Subcutaneous abdominal adipose tissue (tissue), 5 donors: ENCODE measurements around the gene P3H3.

Source experiments
- H3K27ac ChIP-seq: one replicate; pipeline ENCODE4 v1.7.0; 2013; ENCODE audit warnings: low read depth, mild to moderate bottlenecking, inconsistent platforms, low read length, moderate library complexity
- H3K27me3 ChIP-seq, 5 donors: one replicate each; pipeline ENCODE4 v1.7.0; 2013; ENCODE audit warnings: low read length in 5 of 5, inconsistent platforms in 1 of 5; ENCODE audit not compliant: control insufficient read depth in 5 of 5, insufficient read depth in 4 of 5
- H3K36me3 ChIP-seq, 5 donors: one replicate each; pipeline ENCODE4 v1.7.0; 2013; ENCODE audit warnings: low read length in 5 of 5; ENCODE audit not compliant: control insufficient read depth in 5 of 5, insufficient read depth in 5 of 5
- H3K4me1 ChIP-seq, 5 donors: one replicate each; pipeline ENCODE4 v1.7.0; 2013; ENCODE audit warnings: low read length in 5 of 5, mild to moderate bottlenecking in 3 of 5, moderate library complexity in 1 of 5; ENCODE audit not compliant: control insufficient read depth in 5 of 5, insufficient read depth in 5 of 5
- H3K4me3 ChIP-seq, 5 donors: one replicate each; pipeline ENCODE4 v1.7.0; 2013; ENCODE audit warnings: low read length in 5 of 5, low read depth in 1 of 5
- H3K9ac ChIP-seq, 5 donors: one replicate each; pipeline ENCODE4 v1.7.0; 2013; ENCODE audit warnings: low read length in 5 of 5, mild to moderate bottlenecking in 4 of 5, moderate library complexity in 3 of 5
- H3K9me3 ChIP-seq, 5 donors: one replicate each; pipeline ENCODE4 v1.7.0; 2013; ENCODE audit warnings: low read length in 5 of 5; ENCODE audit not compliant: control insufficient read depth in 5 of 5
- donor health status: healthy.
- donor health status: healthy.
- donor health status: healthy.
- donor health status: healthy.
- donor health status: healthy.

Gene P3H3

GRCh38 chr12:6833189-6833890 is 5.1 kb downstream of the P3H3 start:
- H3K4me3 ChIP-seq: no peak overlapping the region

DNA sequence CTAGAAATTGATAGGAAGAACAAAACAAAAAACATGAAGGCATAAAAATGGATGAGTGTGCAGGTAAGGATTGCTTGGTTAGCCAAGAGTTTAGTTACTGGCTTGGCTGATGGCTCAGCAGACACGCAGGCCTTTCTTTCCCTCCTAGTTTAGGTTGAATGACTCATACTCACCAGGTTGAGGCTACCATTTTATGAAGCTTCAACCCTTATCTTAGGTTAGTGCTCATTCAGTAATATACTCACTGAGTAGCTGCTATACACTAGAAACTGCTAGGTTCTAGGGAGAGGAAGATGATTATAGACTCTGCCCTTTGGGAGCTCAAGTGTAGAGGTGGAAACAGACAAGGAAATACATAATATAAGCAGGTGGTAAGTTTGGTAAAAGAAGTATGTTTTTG is 6.0 kb downstream of the P3H3 start:
- Histone ChIP-seq H3K9me3 (no peaks in the 10 kb centered on the region), H3K27ac (no peak overlapping the region), H3K27me3 (peaks cover 7 to 16% (median 8%) of the 10 kb centered on the region in 5 donors), H3K4me1 (peaks cover 2 to 12% (median 5%) of the 10 kb centered on the region in 5 donors), H3K4me3 (no peak overlapping the region), H3K36me3 (peaks cover 0 to 16% (median 10%) of the 10 kb centered on the region in 5 donors), H3K9ac (no peak overlapping the region)

More at GRCh38 chr12:6833189-6833890, 5.1 kb downstream of the P3H3 start:
- Histone ChIP-seq H3K4me1 (peaks cover 2 to 22% (median 12%) of the 10 kb centered on the region in 5 donors), H3K27ac (no peak overlapping the region), H3K9me3 (no peaks in the 10 kb centered on the region), H3K9ac (no peak overlapping the region), H3K27me3 (peaks cover 11 to 22% (median 14%) of the 10 kb centered on the region in 5 donors), H3K36me3 (peaks cover 0 to 9% (median 2%) of the 10 kb centered on the region in 5 donors)

DNA sequence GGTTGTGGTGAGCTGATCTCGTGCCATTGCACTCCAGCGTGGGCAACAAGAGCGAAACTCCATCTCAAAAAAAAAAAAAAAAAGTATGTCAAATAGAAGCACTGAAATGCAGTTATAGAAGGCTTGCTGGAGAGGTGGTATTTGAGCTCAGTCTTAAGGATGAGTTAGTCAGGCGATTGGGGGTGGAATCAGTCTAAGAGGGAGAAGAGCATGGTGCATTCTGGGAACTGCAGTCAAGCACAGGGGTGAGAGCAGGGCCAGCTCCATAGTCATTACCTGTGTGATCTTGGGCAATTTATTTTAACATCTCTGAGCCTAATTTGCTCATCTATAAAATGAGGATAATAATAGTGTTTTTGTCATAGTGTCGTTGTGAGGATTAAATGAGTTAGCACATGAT is 6.7 kb downstream of the P3H3 start:
- no peak overlapping the region for H3K4me3 ChIP-seq
- no peaks in the 10 kb centered on the region for H3K9me3 ChIP-seq
- H3K36me3 ChIP-seq: peaks cover 0 to 20% (median 11%) of the 10 kb centered on the region in 5 donors
- H3K9ac ChIP-seq: no peak overlapping the region
- H3K27me3 ChIP-seq: peaks cover under 1 to 10% (median 3%) of the 10 kb centered on the region in 5 donors
- peaks cover 0 to 8% (median under 1%) of the 10 kb centered on the region in 5 donors for H3K4me1 ChIP-seq
- no peak overlapping the region for H3K27ac ChIP-seq

- no peak overlapping the region for H3K4me3 ChIP-seq
- H3K27me3 ChIP-seq: peaks cover 0 to 2% (median 0%) of the 10 kb centered on the region in 5 donors
- peaks cover 0 to 20% (median 11%) of the 10 kb centered on the region in 5 donors for H3K36me3 ChIP-seq
- H3K4me1 ChIP-seq: peaks cover 0 to 2% (median 0%) of the 10 kb centered on the region in 5 donors
- H3K9me3 ChIP-seq: no peaks in the 10 kb centered on the region
- H3K9ac ChIP-seq: no peak overlapping the region
- H3K27ac ChIP-seq: no peak overlapping the region
Observed at GRCh38 chr12:6836851-6837250, 8.6 kb downstream of the P3H3 start.

DNA sequence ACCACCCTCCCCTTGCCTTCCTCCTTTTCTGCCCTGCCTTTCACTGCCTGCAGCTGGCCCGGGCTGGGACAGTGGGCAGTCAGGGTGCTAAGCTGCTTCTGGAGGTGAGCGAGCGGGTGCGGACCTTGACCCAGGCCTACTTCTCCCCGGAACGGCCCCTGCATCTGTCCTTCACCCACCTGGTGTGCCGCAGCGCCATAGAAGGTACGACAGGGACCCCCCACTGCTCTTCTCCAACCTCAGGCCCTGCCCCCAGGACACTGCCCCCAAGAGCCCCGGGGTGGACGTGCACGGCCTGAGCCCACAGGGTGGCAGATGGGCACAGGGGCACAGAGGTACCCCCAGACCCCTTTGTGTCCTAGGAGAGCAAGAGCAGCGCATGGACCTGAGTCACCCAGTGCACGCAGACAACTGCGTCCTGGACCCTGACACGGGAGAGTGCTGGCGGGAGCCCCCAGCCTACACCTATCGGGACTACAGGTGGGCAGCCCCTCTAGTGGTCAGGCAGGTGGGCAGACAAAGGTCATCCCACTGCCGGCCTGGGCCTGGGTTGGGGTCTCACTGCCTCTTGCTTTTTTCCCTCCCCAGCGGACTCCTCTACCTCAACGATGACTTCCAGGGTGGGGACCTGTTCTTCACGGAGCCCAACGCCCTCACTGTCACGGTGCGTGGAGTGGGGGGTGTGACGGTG is 9.3 kb downstream of the P3H3 start:
- no peaks in the 10 kb centered on the region for H3K9me3 ChIP-seq
- peaks cover 0 to 20% (median 11%) of the 10 kb centered on the region in 5 donors for H3K36me3 ChIP-seq
- peaks cover 0 to 2% (median 0%) of the 10 kb centered on the region in 5 donors for H3K4me1 ChIP-seq

DNA sequence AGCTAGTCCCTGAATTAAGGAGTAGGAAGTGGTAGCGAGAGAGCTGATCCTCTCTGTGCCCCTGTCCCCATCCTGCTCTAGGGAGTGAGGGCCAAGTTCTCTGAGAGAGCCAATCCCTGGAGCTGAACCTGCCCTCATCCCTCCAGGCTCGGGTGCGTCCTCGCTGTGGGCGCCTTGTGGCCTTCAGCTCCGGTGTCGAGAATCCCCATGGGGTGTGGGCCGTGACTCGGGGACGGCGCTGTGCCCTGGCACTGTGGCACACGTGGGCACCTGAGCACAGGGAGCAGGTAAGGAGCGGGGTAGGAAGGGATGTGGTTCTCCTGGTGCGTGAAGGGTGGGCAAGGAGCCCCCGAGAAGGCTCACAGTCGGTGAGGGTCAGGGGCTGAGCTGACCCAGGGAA is 10.6 kb downstream of the P3H3 start:
- Histone ChIP-seq H3K27ac (no peak overlapping the region), H3K4me3 (no peak overlapping the region), H3K9me3 (no peaks in the 10 kb centered on the region), H3K27me3 (peaks cover 0 to 11% (median 9%) of the 10 kb centered on the region in 5 donors), H3K9ac (no peak overlapping the region), H3K4me1 (peaks cover 0 to 2% (median 0%) of the 10 kb centered on the region in 5 donors), H3K36me3 (peaks cover 0 to 20% (median 11%) of the 10 kb centered on the region in 5 donors)

More for the DNA sequence above, 9.3 kb downstream of the P3H3 start:
- Histone ChIP-seq H3K9ac (no peak overlapping the region), H3K27me3 (peaks cover 0 to 4% (median 0%) of the 10 kb centered on the region in 5 donors), H3K27ac (no peak overlapping the region), H3K4me3 (no peak overlapping the region)

- Histone ChIP-seq H3K27me3 (peaks cover 0 to 13% (median 9%) of the 10 kb centered on the region in 5 donors), H3K27ac (no peak overlapping the region), H3K36me3 (peaks cover 0 to 20% (median 11%) of the 10 kb centered on the region in 5 donors)
Observed at GRCh38 chr12:6839482-6840201, 11.4 kb downstream of the P3H3 start.

GRCh38 chr12:6840330-6840729 is 12.1 kb downstream of the P3H3 start:
- Histone ChIP-seq H3K36me3 (peaks cover 0 to 21% (median 11%) of the 10 kb centered on the region in 5 donors), H3K4me3 (no peak overlapping the region), H3K27me3 (peaks cover 0 to 17% (median 9%) of the 10 kb centered on the region in 5 donors), H3K4me1 (peaks cover 0 to 2% (median 0%) of the 10 kb centered on the region in 5 donors), H3K9me3 (no peaks in the 10 kb centered on the region), H3K27ac (no peak overlapping the region), H3K9ac (no peak overlapping the region)

More at GRCh38 chr12:6839482-6840201, 11.4 kb downstream of the P3H3 start:
- no peak overlapping the region for H3K9ac ChIP-seq
- H3K4me3 ChIP-seq: no peak overlapping the region
- peaks cover 0 to 2% (median 0%) of the 10 kb centered on the region in 5 donors for H3K4me1 ChIP-seq
- no peaks in the 10 kb centered on the region for H3K9me3 ChIP-seq

GRCh38 chr12:6840761-6841515 is 12.7 kb downstream of the P3H3 start, which contains the start of gene GNB3:
Gene GNB3, plus strand, starts transcription at chr12:6840925. Its CDS starts 363 bp downstream, at chr12:6841288.
- H3K4me1 ChIP-seq: no peaks in the 10 kb centered on the region
- H3K36me3 ChIP-seq: peaks cover 0 to 27% (median 11%) of the 10 kb centered on the region in 5 donors
- no peak within 1 kb of the TSS for H3K9ac ChIP-seq
- no peak within 1 kb of the TSS for H3K27ac ChIP-seq
- H3K4me3 ChIP-seq: no peak within 1 kb of the TSS
- no peaks in the 10 kb centered on the region for H3K9me3 ChIP-seq
- H3K27me3 ChIP-seq: peaks cover 0 to 17% (median 9%) of the 10 kb centered on the region in 5 donors
